RWPE1 (cell line): ENCODE results near the gene ETV6.

Experiments used
- CTCF ChIA-PET: fragments of 350-600 bp; sonication (Branson Sonifier 250); formaldehyde crosslinking; extraction: SDS; loops from one replicate; lab custom pipeline; 2021; lab: Yijun Ruan, JAX
- POLR2A ChIA-PET: fragments of 400-600 bp; formaldehyde crosslinking; extraction: SDS; loops from one replicate; lab custom pipeline; 2020; ENCODE audit warnings: antibody characterized with exemption; ENCODE audit not compliant: low non-redundant PET; lab: Yijun Ruan, JAX
- DNase-seq: peaks from one replicate; pipeline ENCODE4 v3.0.0; 2012; ENCODE audit warnings: low spot score
- H3K27ac ChIP-seq: fragments of 450-650 bp; 2 replicates; pipeline ENCODE4 v1.5.1; 2017
- TF ChIP-seq, protein P1 (sequence below): fragments of 450-650 bp; conservative IDR thresholded peaks from 2 replicates; pipeline ENCODE4 v1.5.1; 2017; ENCODE audit warnings: low read depth, mild to moderate bottlenecking

The ETV6 gene

GRCh38 chr12:11651381-11651780, 1.9 kb downstream of the ETV6 start:
- POLR2A ChIA-PET: no interaction called here
- DNase-seq: no peak
- CTCF ChIA-PET: interaction anchor here (0.6 kb wide), 1 partner anchor 676 kb away, joined by 3 read pairs; no protein-coding TSS in a partner anchor
- TF ChIP-seq, protein P1, sequence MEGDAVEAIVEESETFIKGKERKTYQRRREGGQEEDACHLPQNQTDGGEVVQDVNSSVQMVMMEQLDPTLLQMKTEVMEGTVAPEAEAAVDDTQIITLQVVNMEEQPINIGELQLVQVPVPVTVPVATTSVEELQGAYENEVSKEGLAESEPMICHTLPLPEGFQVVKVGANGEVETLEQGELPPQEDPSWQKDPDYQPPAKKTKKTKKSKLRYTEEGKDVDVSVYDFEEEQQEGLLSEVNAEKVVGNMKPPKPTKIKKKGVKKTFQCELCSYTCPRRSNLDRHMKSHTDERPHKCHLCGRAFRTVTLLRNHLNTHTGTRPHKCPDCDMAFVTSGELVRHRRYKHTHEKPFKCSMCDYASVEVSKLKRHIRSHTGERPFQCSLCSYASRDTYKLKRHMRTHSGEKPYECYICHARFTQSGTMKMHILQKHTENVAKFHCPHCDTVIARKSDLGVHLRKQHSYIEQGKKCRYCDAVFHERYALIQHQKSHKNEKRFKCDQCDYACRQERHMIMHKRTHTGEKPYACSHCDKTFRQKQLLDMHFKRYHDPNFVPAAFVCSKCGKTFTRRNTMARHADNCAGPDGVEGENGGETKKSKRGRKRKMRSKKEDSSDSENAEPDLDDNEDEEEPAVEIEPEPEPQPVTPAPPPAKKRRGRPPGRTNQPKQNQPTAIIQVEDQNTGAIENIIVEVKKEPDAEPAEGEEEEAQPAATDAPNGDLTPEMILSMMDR: no peak
- H3K27ac ChIP-seq: no peak overlapping the region

DNA sequence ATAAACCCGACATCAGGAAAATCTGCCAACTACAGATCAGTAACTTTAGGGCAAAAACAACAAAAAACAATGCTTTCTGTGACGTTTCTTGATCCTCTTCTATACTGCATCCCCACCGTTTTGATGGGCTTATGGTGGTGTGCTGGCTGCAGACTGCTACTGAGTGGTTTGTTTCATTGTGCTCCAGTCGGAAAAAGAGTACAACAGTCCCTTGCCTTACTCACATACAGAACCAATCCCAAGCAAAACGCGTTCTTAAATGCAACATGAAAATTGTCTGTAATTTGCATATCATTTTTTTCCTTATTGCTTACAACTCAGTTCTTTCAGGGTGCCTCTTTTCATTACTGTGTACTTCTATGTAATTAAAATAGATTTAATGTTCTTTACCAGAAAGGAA, 2.3 kb downstream of the ETV6 start:
- H3K27ac ChIP-seq: no peak overlapping the region
- DNase-seq: no peak
- ChIA-PET CTCF (no interaction called here), POLR2A (no interaction called here)
- TF ChIP-seq, protein P1: no peak

GRCh38 chr12:11652351-11653040, 3.0 kb downstream of the ETV6 start:
- ChIA-PET CTCF (no interaction called here), POLR2A (no interaction called here)
- DNase-seq: no peak
- no peak overlapping the region for H3K27ac ChIP-seq
- TF ChIP-seq, protein P1: no peak

DNA sequence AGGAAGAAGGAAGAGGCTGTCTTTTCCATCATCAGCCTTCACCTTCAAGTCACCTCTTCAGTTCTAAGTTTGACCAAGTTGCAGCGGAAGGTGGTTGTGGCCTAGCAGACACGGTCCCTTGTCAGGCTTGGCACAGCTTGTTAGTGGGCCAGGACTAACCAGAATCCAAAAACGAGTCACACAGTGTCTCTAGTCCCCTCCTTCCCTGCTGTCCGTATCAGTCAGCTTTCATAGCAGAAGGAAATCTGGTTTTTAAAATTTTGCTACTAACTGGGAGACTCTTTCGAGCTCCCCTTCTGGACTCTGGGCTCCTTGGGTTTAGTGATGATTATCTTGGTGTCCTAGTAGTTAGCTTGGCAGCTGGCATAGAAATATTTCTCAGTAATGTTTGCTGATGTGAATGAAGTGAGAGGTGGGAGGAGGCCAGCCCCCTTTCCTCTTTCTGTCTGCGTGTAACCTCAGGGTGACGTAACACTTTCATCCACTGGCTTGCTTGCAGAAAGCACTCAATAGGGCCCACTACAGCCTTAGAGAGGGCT, 3.8 kb downstream of the ETV6 start:
- TF ChIP-seq, protein P1: no peak
- no peak for DNase-seq
- CTCF ChIA-PET: no interaction called here
- no peak overlapping the region for H3K27ac ChIP-seq
- POLR2A ChIA-PET: no interaction called here

GRCh38 chr12:11654338-11654737, 4.9 kb downstream of the ETV6 start:
- ChIA-PET POLR2A (no interaction called here), CTCF (no interaction called here)
- no peak overlapping the region for H3K27ac ChIP-seq
- TF ChIP-seq, protein P1: no peak
- DNase-seq: no peak

- H3K27ac ChIP-seq: no peak overlapping the region
- CTCF ChIA-PET: interaction anchor here (0.6 kb wide), 1 partner anchor 161 kb away, joined by 4 read pairs; no protein-coding TSS in a partner anchor
- TF ChIP-seq, protein P1: no peak
- DNase-seq: no peak
- POLR2A ChIA-PET: no interaction called here
Measured at GRCh38 chr12:11654802-11655201, 5.3 kb downstream of the ETV6 start.
